SK-N-SH (cell line): ENCODE results near the gene FRAS1.

Source experiments
- CHD2 ChIP-seq: fragments of 150-350 bp; IDR thresholded peaks from 2 replicates; pipeline ENCODE4 v1.6.1; 2018; ENCODE audit warnings: low read length; ENCODE audit not compliant: partially characterized antibody
- CTCF ChIP-seq: fragments of 200-600 bp; sonication (generic); IDR thresholded peaks from 2 replicates; pipeline ENCODE4 v1.6.1; 2017; ENCODE audit warnings: antibody characterized with exemption, mild to moderate bottlenecking, moderate library complexity
- EP300 ChIP-seq, 2 experiments: IDR thresholded peaks; 2 replicates each; pipeline versions ENCODE4 v1.4.0 to v1.6.1; 2012; ENCODE audit warnings: borderline replicate concordance in 1 of 2, low read depth in 1 of 2, low read length in 1 of 2
- JUND ChIP-seq: IDR thresholded peaks from 2 replicates; pipeline ENCODE4 v1.4.0; 2012
- POLR2AphosphoS5 ChIP-seq: IDR thresholded peaks from 2 replicates; pipeline ENCODE4 v1.6.1; 2012; ENCODE audit warnings: low read depth, low read length
- RFX5 ChIP-seq: IDR thresholded peaks from 2 replicates; pipeline ENCODE4 v1.6.1; 2012; ENCODE audit warnings: mild to moderate bottlenecking, improper control_type of control experiment, low read length
- RXRA ChIP-seq: IDR thresholded peaks from 2 replicates; pipeline ENCODE4 v1.4.0; 2012; ENCODE audit warnings: low read depth, mild to moderate bottlenecking, borderline replicate concordance
- SMC3 ChIP-seq: IDR thresholded peaks from 2 replicates; pipeline ENCODE4 v1.6.1; 2012; ENCODE audit warnings: low read depth, low read length, improper control_type of control experiment
- TAF1 ChIP-seq: IDR thresholded peaks from 2 replicates; pipeline ENCODE4 v1.6.1; 2012; ENCODE audit warnings: low read depth, mild to moderate bottlenecking, low read length, moderate library complexity, borderline replicate concordance
- YY1 ChIP-seq: IDR thresholded peaks from 2 replicates; pipeline ENCODE4 v1.4.0; 2012; ENCODE audit warnings: low read depth, mild to moderate bottlenecking
- ZBTB33 ChIP-seq: IDR thresholded peaks from 2 replicates; pipeline ENCODE4 v1.4.0; 2012; ENCODE audit warnings: low read depth, borderline replicate concordance
- TF ChIP-seq, protein P1 (sequence below): IDR thresholded peaks from 2 replicates; pipeline ENCODE4; 2012
- TF ChIP-seq, protein P2 (sequence below): fragments of 150-350 bp; IDR thresholded peaks from 2 replicates; pipeline ENCODE4 v1.6.1; 2017; ENCODE audit warnings: antibody characterized with exemption, low read length, low read depth, borderline replicate concordance
- TF ChIP-seq, protein P3 (sequence below): IDR thresholded peaks from 2 replicates; pipeline ENCODE4 v1.6.1; 2012; ENCODE audit warnings: mild to moderate bottlenecking, low read depth, low read length, moderate library complexity

GRCh38 chr4:78585633-78586032 is 528.5 kb downstream of the FRAS1 start:
- TF ChIP-seq EP300 (IDR thresholded peaks at IDR 0.05; ENCODE audit: borderline replicate concordance in 1 of 2, low read depth in 1 of 2, low read length in 1 of 2) (no peak), TAF1 (no peak), RFX5 (no peak), CTCF (no peak), JUND (no peak), SMC3 (no peak), ZBTB33 (no peak), POLR2AphosphoS5 (no peak), CHD2 (no peak), YY1 (no peak), RXRA (no peak)
- TF ChIP-seq, protein P1, sequence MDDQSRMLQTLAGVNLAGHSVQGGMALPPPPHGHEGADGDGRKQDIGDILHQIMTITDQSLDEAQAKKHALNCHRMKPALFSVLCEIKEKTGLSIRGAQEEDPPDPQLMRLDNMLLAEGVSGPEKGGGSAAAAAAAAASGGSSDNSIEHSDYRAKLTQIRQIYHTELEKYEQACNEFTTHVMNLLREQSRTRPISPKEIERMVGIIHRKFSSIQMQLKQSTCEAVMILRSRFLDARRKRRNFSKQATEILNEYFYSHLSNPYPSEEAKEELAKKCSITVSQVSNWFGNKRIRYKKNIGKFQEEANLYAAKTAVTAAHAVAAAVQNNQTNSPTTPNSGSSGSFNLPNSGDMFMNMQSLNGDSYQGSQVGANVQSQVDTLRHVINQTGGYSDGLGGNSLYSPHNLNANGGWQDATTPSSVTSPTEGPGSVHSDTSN: no peak
- TF ChIP-seq, protein P2, sequence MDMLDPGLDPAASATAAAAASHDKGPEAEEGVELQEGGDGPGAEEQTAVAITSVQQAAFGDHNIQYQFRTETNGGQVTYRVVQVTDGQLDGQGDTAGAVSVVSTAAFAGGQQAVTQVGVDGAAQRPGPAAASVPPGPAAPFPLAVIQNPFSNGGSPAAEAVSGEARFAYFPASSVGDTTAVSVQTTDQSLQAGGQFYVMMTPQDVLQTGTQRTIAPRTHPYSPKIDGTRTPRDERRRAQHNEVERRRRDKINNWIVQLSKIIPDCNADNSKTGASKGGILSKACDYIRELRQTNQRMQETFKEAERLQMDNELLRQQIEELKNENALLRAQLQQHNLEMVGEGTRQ: no peak
- TF ChIP-seq, protein P3, sequence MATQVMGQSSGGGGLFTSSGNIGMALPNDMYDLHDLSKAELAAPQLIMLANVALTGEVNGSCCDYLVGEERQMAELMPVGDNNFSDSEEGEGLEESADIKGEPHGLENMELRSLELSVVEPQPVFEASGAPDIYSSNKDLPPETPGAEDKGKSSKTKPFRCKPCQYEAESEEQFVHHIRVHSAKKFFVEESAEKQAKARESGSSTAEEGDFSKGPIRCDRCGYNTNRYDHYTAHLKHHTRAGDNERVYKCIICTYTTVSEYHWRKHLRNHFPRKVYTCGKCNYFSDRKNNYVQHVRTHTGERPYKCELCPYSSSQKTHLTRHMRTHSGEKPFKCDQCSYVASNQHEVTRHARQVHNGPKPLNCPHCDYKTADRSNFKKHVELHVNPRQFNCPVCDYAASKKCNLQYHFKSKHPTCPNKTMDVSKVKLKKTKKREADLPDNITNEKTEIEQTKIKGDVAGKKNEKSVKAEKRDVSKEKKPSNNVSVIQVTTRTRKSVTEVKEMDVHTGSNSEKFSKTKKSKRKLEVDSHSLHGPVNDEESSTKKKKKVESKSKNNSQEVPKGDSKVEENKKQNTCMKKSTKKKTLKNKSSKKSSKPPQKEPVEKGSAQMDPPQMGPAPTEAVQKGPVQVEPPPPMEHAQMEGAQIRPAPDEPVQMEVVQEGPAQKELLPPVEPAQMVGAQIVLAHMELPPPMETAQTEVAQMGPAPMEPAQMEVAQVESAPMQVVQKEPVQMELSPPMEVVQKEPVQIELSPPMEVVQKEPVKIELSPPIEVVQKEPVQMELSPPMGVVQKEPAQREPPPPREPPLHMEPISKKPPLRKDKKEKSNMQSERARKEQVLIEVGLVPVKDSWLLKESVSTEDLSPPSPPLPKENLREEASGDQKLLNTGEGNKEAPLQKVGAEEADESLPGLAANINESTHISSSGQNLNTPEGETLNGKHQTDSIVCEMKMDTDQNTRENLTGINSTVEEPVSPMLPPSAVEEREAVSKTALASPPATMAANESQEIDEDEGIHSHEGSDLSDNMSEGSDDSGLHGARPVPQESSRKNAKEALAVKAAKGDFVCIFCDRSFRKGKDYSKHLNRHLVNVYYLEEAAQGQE: no peak
